Measurements from ENCODE around the gene ASB11.

The ASB11 gene

DNA sequence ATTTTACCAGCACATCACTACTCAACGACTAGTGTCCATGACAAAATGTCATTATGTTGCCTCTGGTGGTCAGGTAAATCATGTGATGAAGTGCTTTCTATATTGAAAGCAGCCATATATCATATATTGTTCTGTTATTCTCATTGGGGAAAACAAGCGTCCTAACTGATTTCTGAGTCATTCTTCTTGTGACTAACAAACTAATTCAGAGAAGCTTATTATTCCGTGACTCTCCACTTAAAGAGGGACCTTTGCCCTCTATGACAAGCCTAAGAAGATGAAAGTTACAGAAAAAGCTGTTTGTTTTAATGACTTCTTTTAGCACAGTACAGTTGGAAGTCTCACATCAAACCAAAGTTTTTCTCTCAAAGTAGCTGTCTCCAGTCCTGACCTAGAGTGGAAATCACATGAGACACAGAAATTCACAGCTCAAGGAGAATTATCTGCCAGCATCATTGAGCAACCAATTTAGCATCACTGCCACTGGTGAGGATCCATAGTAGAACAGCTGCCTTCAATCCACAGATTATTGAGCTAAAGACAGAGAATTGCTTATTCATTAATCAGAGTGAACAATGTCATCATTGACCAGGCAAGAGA, 81.9 kb downstream of the ASB11 start:
- ChIA-PET CTCF (interaction anchor here (0.7 kb wide), 1 partner anchor 9 kb away, joined by 3 read pairs; no protein-coding TSS in a partner anchor), POLR2A (ENCODE audit: low non-redundant PET) (no interaction called here)
- no peak for DNase-seq (ENCODE audit: low spot score)
- TF ChIP-seq, protein P1, sequence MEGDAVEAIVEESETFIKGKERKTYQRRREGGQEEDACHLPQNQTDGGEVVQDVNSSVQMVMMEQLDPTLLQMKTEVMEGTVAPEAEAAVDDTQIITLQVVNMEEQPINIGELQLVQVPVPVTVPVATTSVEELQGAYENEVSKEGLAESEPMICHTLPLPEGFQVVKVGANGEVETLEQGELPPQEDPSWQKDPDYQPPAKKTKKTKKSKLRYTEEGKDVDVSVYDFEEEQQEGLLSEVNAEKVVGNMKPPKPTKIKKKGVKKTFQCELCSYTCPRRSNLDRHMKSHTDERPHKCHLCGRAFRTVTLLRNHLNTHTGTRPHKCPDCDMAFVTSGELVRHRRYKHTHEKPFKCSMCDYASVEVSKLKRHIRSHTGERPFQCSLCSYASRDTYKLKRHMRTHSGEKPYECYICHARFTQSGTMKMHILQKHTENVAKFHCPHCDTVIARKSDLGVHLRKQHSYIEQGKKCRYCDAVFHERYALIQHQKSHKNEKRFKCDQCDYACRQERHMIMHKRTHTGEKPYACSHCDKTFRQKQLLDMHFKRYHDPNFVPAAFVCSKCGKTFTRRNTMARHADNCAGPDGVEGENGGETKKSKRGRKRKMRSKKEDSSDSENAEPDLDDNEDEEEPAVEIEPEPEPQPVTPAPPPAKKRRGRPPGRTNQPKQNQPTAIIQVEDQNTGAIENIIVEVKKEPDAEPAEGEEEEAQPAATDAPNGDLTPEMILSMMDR (conservative IDR thresholded peaks at IDR 0.05; ENCODE audit: low read depth), result no peak
- no peak overlapping the region for H3K27ac ChIP-seq

Data from RWPE1 (cell line).